H1 (cell line): ENCODE data around the gene APOC4. TPM values are rescaled to one million over a fixed set of nuclear protein-coding genes. Genes with fewer than 3 reads are reported as not detected.

ENCODE experiments used
- CTCF ChIA-PET: fragments of 300-600 bp; sonication (Branson Sonifier 250); formaldehyde crosslinking; loops from one replicate; lab custom pipeline; 2021; ENCODE audit not compliant: partially characterized antibody; lab: Charles Lee
- POLR2A ChIA-PET: fragments of 300-600 bp; sonication (Branson Sonifier 250); formaldehyde crosslinking; loops from one replicate; lab custom pipeline; 2021; ENCODE audit warnings: inconsistent platforms; ENCODE audit not compliant: partially characterized antibody; lab: Charles Lee
- DNase-seq, 2 experiments: peaks; one replicate each; pipeline versions ENCODE4 v3.0.0 to v3.0.0-alpha.2; 2010 to 2022; ENCODE audit warnings: low spot score in 2 of 2, low read depth in 1 of 2, mixed read lengths in 1 of 2
- FAIRE-seq: peaks from 2 replicates; lab custom pipeline; 2011; peaks lifted over from hg19 to GRCh38; lab: Jason Lieb, UNC
- H2AFZ ChIP-seq: 2 replicates; pipeline ENCODE4 v1.8.1; 2012; ENCODE audit warnings: low read length, inconsistent platforms
- H2AK5ac ChIP-seq: 2 replicates; pipeline ENCODE4 v1.6.1; 2013; ENCODE audit warnings: low read depth, low read length
- H2BK120ac ChIP-seq: replicated peaks from 2 replicates; pipeline ENCODE3; 2013; ENCODE audit warnings: low read depth, low read length, inconsistent platforms
- H2BK12ac ChIP-seq: 2 replicates; pipeline ENCODE4 v1.6.1; 2013; ENCODE audit warnings: low read depth, low read length
- H2BK15ac ChIP-seq: 2 replicates; pipeline ENCODE4 v1.6.1; 2013; ENCODE audit warnings: low read length
- H2BK20ac ChIP-seq: 2 replicates; pipeline ENCODE4 v1.6.1; 2013; ENCODE audit warnings: low read length
- H2BK5ac ChIP-seq: 2 replicates; pipeline ENCODE4 v1.6.1; 2013; ENCODE audit warnings: low read depth, low read length
- H3K14ac ChIP-seq: 2 replicates; pipeline ENCODE4 v1.6.1; 2013; ENCODE audit warnings: inconsistent platforms; ENCODE audit not compliant: insufficient read length
- H3K18ac ChIP-seq: 2 replicates; pipeline ENCODE4 v1.6.1; 2013; ENCODE audit warnings: low read length; ENCODE audit errors: extremely low read depth
- H3K23ac ChIP-seq: 2 replicates; pipeline ENCODE4 v1.6.1; 2013; ENCODE audit warnings: inconsistent platforms; ENCODE audit not compliant: insufficient read length
- H3K23me2 ChIP-seq: 2 replicates; pipeline ENCODE4 v1.6.1; 2013; ENCODE audit warnings: low read depth, low read length
- H3K27ac ChIP-seq: 2 replicates; pipeline ENCODE4 v1.6.1; 2011; ENCODE audit warnings: low read depth, low read length, inconsistent platforms
- H3K27me3 ChIP-seq, 4 experiments: replicated peaks in 1 of 4; 1 replicate in 1 of 4; 2 replicates in 3 of 4; pipeline versions ENCODE4 v1.6.1 to v1.8.1; 2011 to 2013; ENCODE audit warnings: low read length in 3 of 4, mild to moderate bottlenecking in 3 of 4, inconsistent platforms in 2 of 4, mixed read lengths in 2 of 4, moderate library complexity in 1 of 4; ENCODE audit not compliant: control insufficient read depth in 3 of 4, insufficient read depth in 3 of 4; ENCODE audit errors: extremely low read depth in 1 of 4
- H3K36me3 ChIP-seq, 4 experiments: 2 replicates each; pipeline versions ENCODE4 v1.6.1 to v1.8.1; 2011 to 2013; ENCODE audit warnings: mild to moderate bottlenecking in 4 of 4, low read length in 3 of 4, moderate library complexity in 2 of 4, control low read depth in 1 of 4, inconsistent platforms in 1 of 4; ENCODE audit not compliant: insufficient read depth in 4 of 4, control insufficient read depth in 2 of 4
- H3K4ac ChIP-seq: replicated peaks from 2 replicates; pipeline ENCODE3; 2013; ENCODE audit warnings: low read length, low read depth, mixed read lengths, inconsistent platforms; ENCODE audit not compliant: insufficient read length
- H3K4me1 ChIP-seq, 4 experiments: replicated peaks in 1 of 4; 1 replicate in 1 of 4; 2 replicates in 3 of 4; pipeline versions ENCODE4 v1.6.1 to v1.8.1; 2011 to 2013; ENCODE audit warnings: low read length in 3 of 4, inconsistent platforms in 2 of 4, mixed read lengths in 1 of 4; ENCODE audit not compliant: insufficient read depth in 4 of 4, control insufficient read depth in 3 of 4
- H3K4me2 ChIP-seq, 2 experiments: 2 replicates each; pipeline versions ENCODE4 v1.6.1 to v1.8.1; 2011 to 2013; ENCODE audit warnings: low read depth in 2 of 2, low read length in 2 of 2, control low read depth in 1 of 2, inconsistent platforms in 1 of 2, mild to moderate bottlenecking in 1 of 2; ENCODE audit not compliant: insufficient read depth in 1 of 2
- H3K4me3 ChIP-seq, 4 experiments: fragments of 200-600, 300-600 bp in 1 of 4; sonication (generic), shearing (Covaris generic), sonication (Bioruptor Twin) in 1 of 4; 2 replicates each; pipeline versions ENCODE4 v1.5.1 to v1.8.1; 2011 to 2016; ENCODE audit warnings: low read length in 4 of 4, low read depth in 3 of 4, control low read depth in 2 of 4, inconsistent platforms in 2 of 4, mild to moderate bottlenecking in 2 of 4, mixed read lengths in 1 of 4, moderate library complexity in 1 of 4; ENCODE audit not compliant: insufficient read depth in 2 of 4; ENCODE audit errors: extremely low read depth in 1 of 4
- H3K56ac ChIP-seq: replicated peaks from 2 replicates; pipeline ENCODE3; 2013; ENCODE audit warnings: low read depth, mild to moderate bottlenecking, mixed read lengths, low read length, inconsistent platforms; ENCODE audit not compliant: insufficient read length
- H3K79me1 ChIP-seq: 2 replicates; pipeline ENCODE4 v1.6.1; 2013; ENCODE audit warnings: low read depth, low read length, control low read depth
- H3K79me2 ChIP-seq, 2 experiments: 2 replicates each; pipeline versions ENCODE4 v1.6.1 to v1.8.1; 2012 to 2013; ENCODE audit warnings: low read length in 2 of 2, mild to moderate bottlenecking in 2 of 2, inconsistent platforms in 1 of 2; ENCODE audit not compliant: insufficient read depth in 2 of 2, control insufficient read depth in 1 of 2
- H3K9ac ChIP-seq, 4 experiments: replicated peaks in 1 of 4; 1 replicate in 1 of 4; 2 replicates in 3 of 4; pipeline versions ENCODE4 v1.6.1 to v1.8.1; 2011 to 2013; ENCODE audit warnings: low read depth in 3 of 4, low read length in 3 of 4, control low read depth in 2 of 4, mild to moderate bottlenecking in 2 of 4, moderate library complexity in 2 of 4, inconsistent platforms in 1 of 4; ENCODE audit errors: extremely low read depth in 1 of 4
- H3K9me3 ChIP-seq, 2 experiments: 2 replicates each; pipeline versions ENCODE4 v1.6.1 to v1.8.1; 2012 to 2013; ENCODE audit warnings: mild to moderate bottlenecking in 2 of 2, moderate library complexity in 2 of 2, control low read depth in 1 of 2, inconsistent platforms in 1 of 2, low read depth in 1 of 2, low read length in 1 of 2, mixed read lengths in 1 of 2; ENCODE audit not compliant: insufficient read depth in 2 of 2
- H4K20me1 ChIP-seq, 2 experiments: replicated peaks in 1 of 2; 2 replicates each; pipeline versions ENCODE3 to v1.8.1; 2011 to 2013; ENCODE audit warnings: inconsistent platforms in 2 of 2, low read length in 2 of 2, mild to moderate bottlenecking in 1 of 2; ENCODE audit not compliant: insufficient read depth in 2 of 2, control insufficient read depth in 1 of 2
- H4K5ac ChIP-seq: 2 replicates; pipeline ENCODE4 v1.6.1; 2013; ENCODE audit warnings: low read length, low read depth, mixed read lengths, inconsistent platforms; ENCODE audit not compliant: insufficient read length
- H4K8ac ChIP-seq: 2 replicates; pipeline ENCODE4 v1.8.0; 2013; ENCODE audit warnings: mild to moderate bottlenecking, moderate library complexity, low read length, inconsistent platforms; ENCODE audit not compliant: insufficient read depth; ENCODE audit errors: extremely low read depth
- H4K91ac ChIP-seq: replicated peaks from 2 replicates; pipeline ENCODE3; 2013; ENCODE audit warnings: low read length, mixed read lengths, inconsistent platforms; ENCODE audit not compliant: insufficient read length
- NRF1 ChIP-seq: IDR thresholded peaks from 2 replicates; pipeline ENCODE4 v1.6.1; 2011; ENCODE audit warnings: mild to moderate bottlenecking, low read depth, low read length, improper control_type of control experiment
- POU5F1 ChIP-seq: IDR thresholded peaks from 2 replicates; pipeline ENCODE4 v1.6.1; 2011; ENCODE audit warnings: low read depth, mild to moderate bottlenecking, low read length, moderate library complexity
- TAF7 ChIP-seq: optimal IDR thresholded peaks from 2 replicates; pipeline ENCODE3; 2011; ENCODE audit warnings: low read depth, mild to moderate bottlenecking, inconsistent platforms, low read length, moderate library complexity, borderline replicate concordance
- WGBS, 2 experiments: shearing (Covaris generic) in 1 of 2; methylation state at CpG; one replicate each; pipeline versions ENCODE4 v1.1.6 to v1.1.7; 2013 to 2015; ENCODE audit warnings: low lambda C conversion rate in 2 of 2, mixed read lengths in 2 of 2, inconsistent platforms in 1 of 2, low coverage in 1 of 2, missing lambda C conversion rate in 1 of 2; ENCODE audit not compliant: insufficient replicate concordance in 2 of 2, insufficient coverage in 1 of 2, insufficient read length in 1 of 2; ENCODE audit errors: extremely low coverage in 1 of 2, missing lambda C conversion rate in 1 of 2; 5-methylcytosine and 5-hydroxymethylcytosine counted together
- polyA plus RNA-seq, 7 experiments: library from polyadenylated mRNA; depleted of rRNA in 3 of 7; stranded (reverse) in 5 of 7; unstranded in 2 of 7; fragments of >200 nt in 5 of 7; fragments of 200-250 nt in 2 of 7; gene quantifications; 1 replicate in 5 of 7; 2 replicates in 1 of 7; 4 replicates in 1 of 7; pipeline versions ENCODE4 v1.2.1 to v1.2.3, GENCODE V29; 2011 to 2013; ENCODE audit warnings: missing spikeins in 2 of 7, mixed read lengths in 2 of 7
- total RNA-seq: library from RNA; stranded (reverse); fragmentation: NEBNext Ultra II Directional; extraction: Animal tissue kit (Norgen Biotek cat#: 25700); gene quantifications from 2 replicates; pipeline ENCODE4 v1.2.1, GENCODE V29; 2021

The APOC4 gene
- total and polyA plus RNA-seq, 2 of the 8 experiments (the other 6 are each of a cell fraction or from before 2014, with no cell fraction given): not detected

DNA sequence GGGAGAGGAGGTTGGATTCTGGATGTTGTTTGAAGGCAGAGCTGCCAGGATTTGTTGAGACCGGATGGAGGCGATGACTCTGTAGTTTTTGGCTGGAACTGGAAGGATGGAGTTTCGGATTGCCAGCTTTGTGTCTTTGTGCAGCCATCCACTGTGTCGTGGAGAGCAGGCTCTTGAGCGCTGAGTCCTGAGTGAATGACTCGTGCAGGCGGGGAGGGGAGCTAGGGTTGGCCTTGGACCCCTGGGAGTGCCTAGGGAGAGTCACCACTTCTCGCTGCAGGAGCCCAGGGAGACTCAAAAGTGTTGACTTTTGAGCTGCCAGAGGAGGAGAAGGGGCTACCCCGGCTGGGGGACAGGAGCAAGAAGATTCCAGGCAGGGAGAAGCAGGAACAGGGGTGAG is 47.1 kb upstream of the APOC4 start:
- DNase-seq (no peak), FAIRE-seq (no peak)
- ChIA-PET CTCF (interaction anchor here (0.8 to 2.1 kb wide), 6 partner anchors 9 to 144 kb away, joined by 3 to 17 read pairs (median 5); partner anchors contain the start of genes APOE and CLASRP), POLR2A (interaction anchor here (0.8 to 9.8 kb wide), 13 partner anchors 11 to 167 kb away, joined by 3 to 247 read pairs (median 3); partner anchors contain the start of genes APOE and NECTIN2)
- H3K9ac ChIP-seq: no peak overlapping the region
- no peak overlapping the region for H2BK20ac ChIP-seq
- H3K79me2 ChIP-seq: peaks cover 7 to 42% of the 10 kb centered on the region in 2 experiments
- no peaks in the 10 kb centered on the region for H3K9me3 ChIP-seq
- peaks cover 13% of the 10 kb centered on the region for H3K23me2 ChIP-seq
- no peak overlapping the region for H3K27ac ChIP-seq
- 96% methylated on average over 9 of the region's 9 CpGs; no CpG with 5 or more reads in 1 of the 2 experiments for WGBS, 2 experiments
- H3K27me3 ChIP-seq: no peaks in the 10 kb centered on the region
- H3K36me3 ChIP-seq: peaks cover 38 to 58% (median 46%) of the 10 kb centered on the region in 4 experiments
- TF ChIP-seq NRF1 (no peak), TAF7 (no peak), POU5F1 (no peak)
- no peak overlapping the region for H2BK15ac ChIP-seq
- H3K18ac ChIP-seq: no peak overlapping the region
- no peak overlapping the region for H4K5ac ChIP-seq
- no peak overlapping the region for H2BK12ac ChIP-seq
- H2BK120ac ChIP-seq: no peak overlapping the region
- H2AFZ ChIP-seq: no peak overlapping the region
- H3K23ac ChIP-seq: no peak overlapping the region
- no peak overlapping the region for H3K4me3 ChIP-seq
- H3K14ac ChIP-seq: no peak overlapping the region
- H3K56ac ChIP-seq: no peak overlapping the region
- H3K4ac ChIP-seq: no peak overlapping the region
- peaks cover 14 to 35% of the 10 kb centered on the region in 2 experiments for H4K20me1 ChIP-seq
- H2BK5ac ChIP-seq: no peak overlapping the region
- peaks cover 25% of the 10 kb centered on the region for H3K79me1 ChIP-seq
- no peak overlapping the region for H3K4me2 ChIP-seq
- no peak overlapping the region for H4K91ac ChIP-seq
- peaks cover 4 to 8% (median 6%) of the 10 kb centered on the region in 4 experiments; a peak in 6 of 7 replicates for H3K4me1 ChIP-seq
- no peak overlapping the region for H2AK5ac ChIP-seq
- H4K8ac ChIP-seq: no peak overlapping the region; the same call in 1 of the 2 replicates
